PC-9 (cell line): ENCODE data around the gene CLTB. TPM values are rescaled to one million over a fixed set of nuclear protein-coding genes. Genes with fewer than 3 reads are reported as not detected.

ENCODE experiments used
- BruUV-seq: library from RNA; stranded (reverse); fragments of 400-500 nt; replicated peaks from 2 replicates; lab custom pipeline; 2021; lab: Mats Ljungman, UMichigan
- CTCF ChIA-PET: fragments of 300-600 bp; sonication (Branson Sonifier 250); formaldehyde crosslinking; loops from one replicate; lab custom pipeline; 2022; ENCODE audit warnings: antibody characterized with exemption; lab: Charles Lee
- POLR2A ChIA-PET: fragments of 300-600 bp; sonication (Branson Sonifier 250); formaldehyde crosslinking; loops from one replicate; lab custom pipeline; 2022; ENCODE audit warnings: antibody characterized with exemption; ENCODE audit not compliant: unreplicated experiment; lab: Charles Lee
- DNase-seq, 2 experiments: peaks; one replicate each; pipeline versions ENCODE4 v3.0.0 to v3.0.0-alpha.2; 2015 to 2022; ENCODE audit warnings: mixed read lengths in 1 of 2
- H2AFZ ChIP-seq: fragments of 200-600 bp; sonication (generic); 2 replicates; pipeline ENCODE4 v1.8.1; 2017; ENCODE audit warnings: antibody characterized with exemption
- H3F3A ChIP-seq: fragments of 200-600 bp; sonication (generic); 2 replicates; pipeline ENCODE4 v1.8.1; 2017; ENCODE audit warnings: antibody characterized with exemption, mild to moderate bottlenecking, low read depth; ENCODE audit not compliant: insufficient read depth
- H3K27ac ChIP-seq: fragments of 200-600 bp; sonication (generic); 2 replicates; pipeline ENCODE4 v1.6.1; 2016; ENCODE audit warnings: mixed run types
- H3K27me3 ChIP-seq: fragments of 200-600 bp; sonication (generic); 2 replicates; pipeline ENCODE4 v1.6.1; 2016; ENCODE audit warnings: low read depth, mixed run types; ENCODE audit not compliant: insufficient read depth
- H3K36me3 ChIP-seq: fragments of 200-600 bp; sonication (generic); 2 replicates; pipeline ENCODE4 v1.6.1; 2016; ENCODE audit warnings: low read depth, mixed run types
- H3K4me1 ChIP-seq: fragments of 200-600 bp; sonication (generic); replicated peaks from 2 replicates; pipeline ENCODE4 v1.6.1; 2016; ENCODE audit warnings: mixed run types; ENCODE audit not compliant: insufficient read depth
- H3K4me2 ChIP-seq: fragments of 200-600 bp; sonication (generic); 2 replicates; pipeline ENCODE4 v1.6.1; 2017; ENCODE audit warnings: mixed run types
- H3K4me3 ChIP-seq: fragments of 200-600 bp; sonication (generic); 2 replicates; pipeline ENCODE4 v1.6.1; 2016; ENCODE audit warnings: mixed run types
- H3K79me2 ChIP-seq: fragments of 200-600 bp; sonication (generic); 2 replicates; pipeline ENCODE4 v1.6.1; 2017; ENCODE audit warnings: low read depth, mixed run types
- H3K9me2 ChIP-seq: fragments of 200-600 bp; sonication (generic); 2 replicates; pipeline ENCODE4 v1.8.1; 2017; ENCODE audit warnings: mild to moderate bottlenecking; ENCODE audit not compliant: insufficient read depth
- H3K9me3 ChIP-seq: fragments of 200-600 bp; sonication (generic); 2 replicates; pipeline ENCODE4 v1.8.1; 2016; ENCODE audit warnings: low read depth; ENCODE audit not compliant: insufficient read depth
- H4K20me1 ChIP-seq: fragments of 200-600 bp; sonication (generic); 2 replicates; pipeline ENCODE4 v1.8.1; 2017; ENCODE audit not compliant: insufficient read depth
- CTCF ChIP-seq: fragments of 200-600 bp; sonication (generic); conservative IDR thresholded peaks from 2 replicates; pipeline ENCODE4 v1.6.1; 2017; ENCODE audit warnings: mixed run types, antibody characterized with exemption, mild to moderate bottlenecking, moderate library complexity
- EZH2 ChIP-seq: fragments of 200-600 bp; sonication (generic); IDR thresholded peaks from 2 replicates; pipeline ENCODE4 v1.8.0; 2017; ENCODE audit warnings: antibody characterized with exemption, low read depth
- intact Hi-C: fragments of 100-400 bp; cut with micrococcal nuclease; formaldehyde crosslinking; loops from one replicate; pipeline ENCODE4 v1.10.0; 2022; ENCODE audit not compliant: unreplicated experiment
- total RNA-seq: library from RNA; stranded (reverse); gene quantifications from 2 replicates; pipeline ENCODE4 v1.2.3, GENCODE V29; 2021

The CLTB gene
- total RNA-seq, 1 experiment from 2014 or later: 123 TPM

GRCh38 chr5:176407456-176408251 is 8.7 kb downstream of the CLTB start:
- ChIA-PET POLR2A (no interaction called here), CTCF (interaction anchor here (0.5 to 0.7 kb wide), 2 partner anchors 39 to 856 kb away, joined by 5 to 18 read pairs; no protein-coding TSS in a partner anchor)

GRCh38 chr5:176406436-176407052 is 9.8 kb downstream of the CLTB start:
- H3K79me2 ChIP-seq: peaks cover 22% of the 10 kb centered on the region
- no peak overlapping the region for H3K27ac ChIP-seq
- no TSS peak for BruUV-seq
- H3K36me3 ChIP-seq: peaks cover 13% of the 10 kb centered on the region; the same call in 1 of the 2 replicates
- no peak for TF ChIP-seq EZH2
- TF ChIP-seq CTCF: no peak
- H4K20me1 ChIP-seq: peaks cover 27% of the 10 kb centered on the region
- CTCF ChIA-PET: no interaction called here
- peaks cover 18% of the 10 kb centered on the region; the same call in 1 of the 2 replicates for H3F3A ChIP-seq
- no peak overlapping the region for H3K4me2 ChIP-seq
- H2AFZ ChIP-seq: no peak overlapping the region
- H3K4me3 ChIP-seq: no peak overlapping the region
- H3K27me3 ChIP-seq: no peaks in the 10 kb centered on the region
- no peaks in the 10 kb centered on the region for H3K9me2 ChIP-seq
- POLR2A ChIA-PET: interaction anchor here (0.6 kb wide), 2 partner anchors 559 to 1596 kb away, joined by 3 read pairs; no protein-coding TSS in a partner anchor
- DNase-seq: peak in 1 of 2 experiments; percentile 13
- no peaks in the 10 kb centered on the region for H3K9me3 ChIP-seq
- peaks cover 24% of the 10 kb centered on the region for H3K4me1 ChIP-seq
- intact Hi-C loops: no loop called here

More at GRCh38 chr5:176407456-176408251, 8.7 kb downstream of the CLTB start:
- no peaks in the 10 kb centered on the region for H3K27me3 ChIP-seq
- H2AFZ ChIP-seq: no peak overlapping the region
- peaks cover 27% of the 10 kb centered on the region for H4K20me1 ChIP-seq
- intact Hi-C loops: no loop called here
- H3K27ac ChIP-seq: no peak overlapping the region
- no peak overlapping the region for H3K4me3 ChIP-seq
- no TSS peak for BruUV-seq
- no peak overlapping the region for H3K4me2 ChIP-seq
- H3F3A ChIP-seq: peaks cover 26% of the 10 kb centered on the region; the same call in 1 of the 2 replicates
- peaks cover 28% of the 10 kb centered on the region for H3K79me2 ChIP-seq
- no peak for TF ChIP-seq EZH2
- TF ChIP-seq CTCF: no peak
- H3K9me2 ChIP-seq: no peaks in the 10 kb centered on the region
- H3K9me3 ChIP-seq: no peaks in the 10 kb centered on the region
- peaks cover 13% of the 10 kb centered on the region; the same call in 1 of the 2 replicates for H3K36me3 ChIP-seq
- no peak for DNase-seq
- peaks cover 34% of the 10 kb centered on the region for H3K4me1 ChIP-seq

- Histone ChIP-seq H3K27me3 (no peaks in the 10 kb centered on the region), H3K4me2 (no peak overlapping the region), H3K9me2 (no peaks in the 10 kb centered on the region), H3K9me3 (no peaks in the 10 kb centered on the region), H3K4me3 (no peak overlapping the region), H3F3A (peaks cover 16% of the 10 kb centered on the region; the same call in 1 of the 2 replicates), H3K27ac (no peak overlapping the region), H4K20me1 (peaks cover 21% of the 10 kb centered on the region), H3K79me2 (peaks cover 22% of the 10 kb centered on the region), H3K36me3 (peaks cover 13% of the 10 kb centered on the region; the same call in 1 of the 2 replicates), H3K4me1 (peaks cover 17% of the 10 kb centered on the region), H2AFZ (no peak overlapping the region)
- DNase-seq: peak in 1 of 2 experiments; percentile 25
- no TSS peak for BruUV-seq
- intact Hi-C loops: no loop called here
- CTCF ChIA-PET: interaction anchor here (0.6 kb wide), 1 partner anchor 64 kb away, joined by 3 read pairs; no protein-coding TSS in a partner anchor
- TF ChIP-seq EZH2: no peak
- no peak for TF ChIP-seq CTCF
- POLR2A ChIA-PET: interaction anchor here (0.6 kb wide), 2 partner anchors 560 to 1596 kb away, joined by 3 read pairs; no protein-coding TSS in a partner anchor
These were observed 10.5 kb downstream of the CLTB start for GRCh38 chr5:176405656-176406435.
